ENCODE data around the gene BIRC7.

BIRC7 gene

DNA sequence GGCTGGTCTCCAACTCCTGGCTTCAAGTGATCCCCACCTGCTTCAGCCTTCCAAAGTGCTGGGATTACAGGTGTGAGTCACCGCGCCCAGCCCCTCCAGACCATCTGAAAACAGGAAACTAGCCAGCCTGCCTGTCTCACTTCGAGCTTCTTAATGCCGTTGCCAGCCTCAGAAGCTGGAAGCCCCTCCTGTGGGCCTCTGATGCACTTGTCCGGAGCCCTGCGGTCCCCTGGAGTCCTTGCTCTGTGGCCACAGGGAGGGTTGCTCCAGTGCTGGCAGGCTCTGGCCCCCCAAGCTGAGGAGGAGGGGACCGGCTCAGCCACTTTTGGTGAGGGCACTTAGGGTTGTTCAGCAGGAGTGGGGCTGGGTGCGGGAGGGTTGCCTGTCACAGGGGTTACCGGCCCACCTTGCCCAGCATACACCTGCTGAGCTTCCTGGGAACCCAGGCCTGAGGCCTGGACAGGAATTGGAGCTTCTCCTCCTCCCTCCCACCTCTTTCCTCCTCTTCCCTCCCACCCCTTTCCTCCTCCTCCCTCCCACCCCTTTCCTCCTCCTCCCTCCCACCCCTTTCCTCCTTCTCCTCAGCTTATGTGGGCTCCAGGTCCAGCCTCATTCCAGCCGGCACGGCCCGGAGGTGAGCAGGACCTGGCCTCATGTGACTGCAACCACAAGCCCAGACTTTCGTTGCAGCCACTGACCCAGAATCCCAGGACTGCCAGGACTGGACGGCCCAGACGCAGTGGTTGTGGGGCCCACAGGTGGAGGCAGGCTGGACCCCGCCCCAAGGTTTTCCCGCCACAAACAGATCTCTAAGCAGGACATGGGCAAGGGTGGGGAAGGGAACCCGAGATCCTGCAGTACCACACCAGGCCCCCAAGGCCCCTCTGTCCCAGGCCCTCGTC, 9.4 kb upstream of the BIRC7 start:
- no peak for DNase-seq

DNA sequence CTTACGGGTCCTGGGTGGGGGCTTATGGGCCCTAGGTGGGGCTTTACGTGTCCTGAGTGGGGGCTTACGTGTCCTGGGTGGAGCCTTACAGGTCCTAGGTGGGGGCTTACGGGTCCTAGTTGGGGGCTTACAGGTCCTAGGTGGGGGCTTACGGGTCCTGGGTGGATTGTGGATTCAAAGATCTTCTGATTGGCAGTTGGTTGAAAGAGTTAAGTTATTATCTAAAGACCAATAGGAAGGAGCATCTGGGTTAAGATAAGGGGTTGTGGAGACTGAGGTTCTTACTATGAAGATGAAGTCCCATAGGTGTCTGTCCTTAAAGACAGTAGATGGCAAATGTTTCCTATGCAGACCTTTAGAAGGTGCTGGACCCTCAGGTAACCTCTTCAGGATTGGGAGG, 8.4 kb upstream of the BIRC7 start:
- no peak for DNase-seq

DNA sequence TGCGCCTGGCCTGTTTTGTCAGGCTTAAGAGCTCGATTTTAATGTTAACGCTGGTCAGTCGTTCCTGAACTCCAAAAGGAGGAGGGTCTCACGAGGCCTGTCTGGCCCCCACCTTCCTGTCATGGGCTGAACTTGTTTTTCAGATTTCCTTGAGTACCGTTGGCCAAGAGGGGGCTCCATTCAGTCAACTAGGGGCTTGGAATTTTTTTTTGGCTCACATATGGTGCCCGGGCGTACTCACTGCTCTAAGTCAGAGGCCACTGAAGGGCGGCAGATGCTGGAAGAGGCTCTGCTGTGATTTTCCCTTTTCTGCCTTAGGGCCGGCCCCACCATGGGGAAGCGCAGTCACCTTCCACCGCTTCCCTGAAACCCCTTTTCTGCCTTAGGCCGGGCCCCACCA, 6.9 kb upstream of the BIRC7 start:
- no peak for DNase-seq

DNA sequence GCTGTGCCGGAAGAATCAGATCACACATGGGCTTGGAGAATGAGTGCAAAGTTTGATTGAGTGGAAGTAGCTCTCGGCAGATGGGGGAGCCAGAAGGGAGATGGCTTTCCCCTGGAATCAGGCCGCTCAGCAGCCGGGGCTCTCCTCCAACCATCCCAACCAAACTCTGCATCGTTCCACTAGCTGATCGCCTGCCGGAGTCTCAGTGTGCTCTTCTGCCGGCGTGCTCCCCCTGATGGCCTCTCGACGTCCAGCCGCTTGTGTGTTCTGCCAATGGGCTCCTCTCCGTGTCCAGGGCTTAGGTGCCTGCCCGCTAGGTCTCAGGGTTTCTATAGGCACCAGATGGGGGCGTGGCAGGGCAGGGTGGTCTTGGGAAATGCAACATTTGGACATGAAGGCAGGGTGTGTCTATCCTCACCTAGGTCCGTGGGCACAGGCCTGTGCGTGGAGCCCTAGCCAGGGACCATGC, 4.9 kb upstream of the BIRC7 start:
- DNase-seq: no peak

DNA sequence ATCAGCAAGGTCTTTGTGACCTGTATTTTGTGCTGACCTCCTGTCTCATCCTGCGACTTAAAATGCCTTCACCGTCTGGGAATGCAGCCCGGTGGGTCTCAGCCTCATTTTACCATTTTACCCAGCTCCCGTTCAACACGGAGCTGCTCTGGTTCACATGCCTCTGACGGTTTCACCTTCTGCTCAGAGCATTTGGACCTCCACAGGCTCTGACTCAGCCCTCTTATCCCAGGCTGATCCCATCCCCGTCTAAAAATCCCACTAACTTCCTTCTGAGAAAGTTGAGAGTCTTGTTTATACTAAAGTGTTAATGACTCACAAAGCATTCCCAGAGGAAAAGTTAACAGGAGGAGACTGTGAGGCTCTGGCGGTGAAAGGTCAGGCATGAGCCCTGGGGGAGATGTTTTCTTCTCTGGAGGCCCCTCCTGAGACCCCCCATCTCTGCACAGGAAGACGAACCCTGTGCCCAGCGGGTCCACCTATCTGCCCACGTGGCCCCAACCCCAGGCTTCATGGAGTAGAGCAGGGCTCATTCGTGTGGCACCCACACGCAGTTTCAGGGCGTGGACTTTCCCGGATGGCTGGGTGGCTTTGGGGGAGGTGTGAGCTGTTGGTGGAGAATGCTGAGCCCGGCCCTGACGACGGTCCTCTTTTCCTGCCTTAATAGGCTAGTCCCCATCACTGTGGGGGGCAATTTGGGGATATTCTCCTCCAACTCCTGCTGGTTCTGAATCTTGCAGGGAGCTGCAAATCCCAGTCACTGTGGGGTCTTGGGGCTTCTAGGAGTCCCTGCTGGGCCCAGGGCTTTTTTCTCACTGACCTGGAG, 3.3 kb upstream of the BIRC7 start:
- no peak for DNase-seq

DNA sequence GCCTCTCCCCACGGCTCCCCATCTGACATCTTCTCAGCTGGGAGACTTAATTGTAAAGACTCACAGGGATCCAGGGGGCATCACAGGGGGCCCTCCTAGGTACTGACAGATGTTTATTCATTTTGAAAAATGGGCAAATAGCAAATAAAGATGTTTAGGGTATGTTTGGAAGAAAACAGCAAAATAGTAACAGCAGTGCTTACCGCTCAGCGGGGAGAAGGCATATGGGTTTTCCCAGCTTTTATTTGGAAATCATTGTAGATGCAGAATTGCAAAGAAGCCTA, 2.7 kb upstream of the BIRC7 start:
- DNase-seq: no peak

DNA sequence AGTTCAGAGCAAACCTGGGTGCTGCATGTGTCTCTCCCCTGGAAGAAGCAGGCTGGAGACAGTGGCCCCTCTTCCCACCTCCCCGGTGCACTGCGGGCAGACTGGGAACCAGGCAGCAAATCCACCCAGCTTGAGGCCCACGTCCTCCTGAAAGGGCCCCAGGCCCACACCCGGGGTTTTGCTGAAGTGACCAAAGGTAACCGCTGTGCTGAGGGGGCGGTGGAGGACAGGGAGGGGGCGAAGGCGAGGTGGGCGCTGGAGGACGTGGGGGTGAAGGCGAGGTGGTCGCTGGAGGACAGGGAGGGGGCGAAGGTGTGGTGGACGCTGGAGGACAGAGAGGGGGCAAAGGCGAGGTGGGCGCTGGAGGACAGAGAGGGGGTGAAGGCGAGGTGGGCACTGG, 1.8 kb upstream of the BIRC7 start:
- DNase-seq: no peak

DNA sequence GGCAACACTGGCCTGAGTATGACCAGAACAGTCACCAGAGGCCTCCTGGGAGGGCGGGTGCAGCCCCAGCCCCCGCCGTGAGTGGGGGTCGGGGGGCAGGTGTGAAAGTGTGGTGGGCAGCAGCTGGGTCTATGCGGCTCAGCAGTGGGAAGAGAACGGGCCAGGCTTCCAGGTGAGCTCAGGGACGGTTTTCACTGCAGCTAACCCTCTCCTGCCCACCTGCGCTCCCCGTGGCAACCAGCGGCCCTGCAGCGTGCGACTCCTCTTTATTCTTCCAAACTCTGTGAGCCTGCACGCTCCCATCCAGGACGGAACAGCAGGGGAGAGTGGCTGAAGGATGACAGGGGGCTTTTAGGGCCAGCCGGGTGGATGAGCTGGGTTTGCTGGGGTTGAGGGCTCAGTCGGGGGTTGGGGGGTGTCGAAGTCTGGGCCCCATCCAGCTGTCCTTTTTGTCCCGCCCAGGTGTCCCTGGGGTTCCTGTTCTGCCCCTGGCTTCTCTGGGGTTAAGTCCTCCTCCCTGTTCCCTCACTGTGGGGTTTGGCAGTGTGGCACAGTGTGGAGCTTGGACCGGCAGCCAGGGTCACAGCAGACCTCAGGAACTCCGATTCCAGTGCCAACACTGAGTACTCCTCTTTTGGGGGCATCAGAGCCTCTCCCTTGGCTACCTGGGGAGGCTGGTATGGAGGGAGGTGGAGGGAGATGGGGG, 859 bp upstream of the BIRC7 start:
- peak in 1 of 5 experiments; percentile 12 for DNase-seq

DNA sequence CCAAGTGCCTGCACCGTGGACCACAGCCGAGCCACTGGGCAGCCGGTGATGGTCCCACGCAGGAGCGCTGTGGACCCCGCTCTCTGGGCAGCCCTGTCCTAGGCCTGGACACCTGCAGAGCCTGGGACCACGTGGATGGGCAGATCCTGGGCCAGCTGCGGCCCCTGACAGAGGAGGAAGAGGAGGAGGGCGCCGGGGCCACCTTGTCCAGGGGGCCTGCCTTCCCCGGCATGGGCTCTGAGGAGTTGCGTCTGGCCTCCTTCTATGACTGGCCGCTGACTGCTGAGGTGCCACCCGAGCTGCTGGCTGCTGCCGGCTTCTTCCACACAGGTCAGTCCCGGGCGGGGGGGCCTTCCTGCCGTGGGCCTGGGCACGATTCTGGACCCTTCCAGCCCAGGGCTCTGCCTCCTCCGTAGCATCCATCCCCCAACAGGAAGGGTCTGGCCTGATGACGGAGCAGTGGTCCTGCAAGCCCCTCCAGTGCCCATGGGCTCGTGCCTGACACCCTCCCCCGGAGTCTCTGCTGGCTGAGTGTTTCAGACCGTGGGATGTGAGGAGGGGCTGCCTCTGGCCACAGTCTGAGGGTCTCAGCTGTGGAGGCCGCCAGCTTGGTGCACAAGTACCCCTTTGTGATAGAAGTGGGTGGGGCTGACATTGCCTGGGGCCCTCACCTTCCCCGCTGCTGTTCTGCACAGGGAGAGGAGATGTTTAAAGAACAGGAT, 572 bp downstream of the BIRC7 start:
- no peak for DNase-seq

DNA sequence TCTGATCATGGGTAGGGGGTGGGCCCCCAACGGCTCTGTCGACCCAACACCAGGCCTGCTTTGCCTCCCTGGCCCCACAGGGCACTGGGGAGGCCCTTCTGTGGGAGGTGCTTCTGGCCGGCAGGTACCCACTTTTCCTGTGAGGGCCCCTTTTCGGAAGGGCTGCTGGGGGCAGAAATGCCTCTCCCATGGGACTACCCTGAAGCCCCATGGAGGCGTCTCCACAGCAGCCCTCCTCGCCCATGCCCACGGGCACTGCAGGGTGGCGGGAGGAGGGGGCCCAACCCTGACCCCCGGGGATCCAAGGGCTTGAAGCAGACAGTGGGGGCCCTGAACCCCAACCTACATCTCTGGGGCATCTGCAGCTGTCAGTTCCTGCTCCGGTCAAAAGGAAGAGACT, 2.3 kb downstream of the BIRC7 start:
- no peak for DNase-seq

DNA sequence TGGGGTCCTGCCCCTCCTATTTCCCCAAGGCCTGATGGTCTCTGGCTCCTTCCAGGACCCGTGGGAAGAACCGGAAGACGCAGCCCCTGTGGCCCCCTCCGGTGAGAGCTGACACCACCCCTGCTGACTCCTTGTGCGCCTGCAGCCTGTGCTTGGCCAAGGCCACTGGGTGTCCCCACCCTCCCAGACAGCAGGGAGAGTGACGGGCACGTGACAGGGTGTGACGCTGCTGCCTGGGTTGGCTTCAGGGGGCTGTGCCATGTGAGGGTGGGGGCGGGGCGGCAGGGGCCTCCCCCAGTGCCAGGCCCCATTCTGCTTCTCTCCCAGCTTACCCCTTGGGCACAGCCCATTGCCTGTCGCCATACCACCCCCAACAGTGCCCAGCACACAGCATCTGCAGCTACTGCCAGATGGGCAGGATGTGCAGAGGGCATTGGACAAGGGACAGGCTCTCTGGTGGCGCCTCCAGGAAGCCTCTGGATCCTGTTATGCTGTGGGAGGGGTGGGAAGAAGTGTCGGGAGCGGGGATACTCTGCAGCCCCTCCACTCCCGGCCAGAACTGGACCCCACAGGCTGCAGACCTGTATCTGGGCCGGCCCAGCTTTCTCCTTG, 2.9 kb downstream of the BIRC7 start:
- DNase-seq: peak in 1 of 5 experiments; percentile 8

DNA sequence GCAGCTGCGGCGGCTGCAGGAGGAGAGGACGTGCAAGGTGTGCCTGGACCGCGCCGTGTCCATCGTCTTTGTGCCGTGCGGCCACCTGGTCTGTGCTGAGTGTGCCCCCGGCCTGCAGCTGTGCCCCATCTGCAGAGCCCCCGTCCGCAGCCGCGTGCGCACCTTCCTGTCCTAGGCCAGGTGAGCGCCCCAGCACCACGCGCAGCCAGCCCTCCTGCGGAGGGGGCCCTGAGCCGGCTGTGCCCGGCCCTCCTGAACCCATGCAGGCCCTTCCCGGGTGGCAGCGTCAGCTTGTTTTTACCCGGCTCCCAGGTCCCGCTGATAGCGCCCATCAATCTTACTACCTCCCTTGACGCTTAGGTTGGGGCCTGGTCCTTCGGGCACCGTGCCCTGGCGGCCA, 3.7 kb downstream of the BIRC7 start:
- DNase-seq: no peak

DNA sequence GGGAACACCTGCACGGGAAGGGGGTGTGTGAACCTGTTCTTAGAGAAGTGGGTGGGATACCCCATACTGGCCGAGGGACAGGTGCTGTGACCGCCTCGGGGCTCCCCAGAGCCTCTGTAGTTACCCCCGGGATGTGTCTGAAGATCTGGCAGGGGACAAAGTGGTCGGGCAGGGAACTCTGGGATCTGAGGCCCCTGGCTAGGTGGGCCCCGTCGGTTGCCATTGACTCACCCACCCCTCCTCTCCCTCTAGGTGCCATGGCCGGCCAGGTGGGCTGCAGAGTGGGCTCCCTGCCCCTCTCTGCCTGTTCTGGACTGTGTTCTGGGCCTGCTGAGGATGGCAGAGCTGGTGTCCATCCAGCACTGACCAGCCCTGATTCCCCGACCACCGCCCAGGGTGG, 4.3 kb downstream of the BIRC7 start:
- no peak for DNase-seq

DNA sequence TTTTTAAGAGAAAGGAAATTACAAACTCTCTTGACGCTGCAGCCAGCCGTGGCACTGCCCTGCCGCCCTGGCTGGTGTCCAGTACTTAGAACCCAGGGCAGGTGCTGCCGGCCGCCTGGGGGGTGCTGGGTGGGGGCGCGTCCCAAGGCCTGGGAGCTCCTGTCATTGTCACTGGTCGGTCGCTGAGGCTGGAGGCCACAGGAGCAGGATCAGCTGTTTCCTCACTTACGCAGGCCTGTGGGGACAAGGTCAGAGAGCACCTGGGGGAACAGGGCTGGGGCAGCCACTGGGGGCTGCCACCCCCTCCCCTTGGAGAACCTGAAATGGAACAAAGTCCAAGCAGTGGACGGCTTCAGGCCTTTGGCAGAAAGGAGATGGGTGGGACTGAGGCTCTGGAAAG, 5.6 kb downstream of the BIRC7 start:
- DNase-seq: no peak

DNA sequence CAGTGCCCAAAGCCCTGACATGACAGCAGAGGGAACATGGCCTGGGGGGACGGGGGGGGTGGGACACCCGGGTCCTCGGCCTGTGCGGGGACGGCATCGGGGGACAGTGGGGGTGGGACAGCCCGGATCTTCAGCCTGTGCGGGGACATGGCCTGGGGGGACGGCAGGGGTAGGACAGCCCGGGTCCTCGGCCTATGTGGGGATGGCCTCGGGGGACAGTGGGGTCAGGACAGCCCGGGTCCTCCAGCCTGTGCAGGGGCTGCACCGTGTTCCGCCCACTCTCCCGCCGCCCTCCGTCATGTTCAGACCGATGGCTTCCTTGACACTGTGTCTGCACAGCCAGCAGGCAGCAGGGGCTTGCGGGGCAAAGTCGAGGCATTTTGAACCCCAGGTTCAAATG, 7.0 kb downstream of the BIRC7 start:
- DNase-seq: no peak

DNA sequence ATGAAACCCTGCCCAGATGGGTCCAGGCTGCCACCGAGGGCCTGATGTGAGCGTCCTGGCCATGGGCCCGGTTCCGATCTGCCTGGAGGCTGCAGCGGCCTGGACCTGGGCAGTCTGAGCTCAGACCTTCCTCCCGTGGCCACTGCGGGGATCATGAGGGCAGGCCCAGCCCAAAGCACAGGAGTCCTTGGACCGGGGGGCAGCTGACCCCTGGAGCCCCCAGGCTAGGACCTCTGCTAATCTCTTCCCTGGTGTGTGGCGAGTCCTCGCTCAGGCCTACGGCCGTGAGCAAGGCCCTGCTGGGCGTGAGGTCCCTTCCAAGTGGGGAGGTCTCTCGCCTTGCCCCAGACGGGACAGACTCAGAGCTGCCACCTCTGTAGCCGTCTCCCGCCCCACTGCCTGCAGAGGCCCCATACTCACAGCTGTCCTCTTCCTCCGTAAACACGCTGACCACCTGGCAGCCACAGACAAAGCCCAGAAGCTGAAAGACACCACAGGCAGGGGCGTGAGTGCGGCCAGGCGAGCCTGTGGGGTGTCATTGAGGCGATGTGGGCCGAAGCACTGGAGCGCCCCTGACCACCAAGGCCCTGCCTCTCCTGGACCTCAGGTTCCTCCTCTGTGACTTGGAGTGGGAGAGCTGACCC, 8.0 kb downstream of the BIRC7 start:
- DNase-seq: no peak

DNA sequence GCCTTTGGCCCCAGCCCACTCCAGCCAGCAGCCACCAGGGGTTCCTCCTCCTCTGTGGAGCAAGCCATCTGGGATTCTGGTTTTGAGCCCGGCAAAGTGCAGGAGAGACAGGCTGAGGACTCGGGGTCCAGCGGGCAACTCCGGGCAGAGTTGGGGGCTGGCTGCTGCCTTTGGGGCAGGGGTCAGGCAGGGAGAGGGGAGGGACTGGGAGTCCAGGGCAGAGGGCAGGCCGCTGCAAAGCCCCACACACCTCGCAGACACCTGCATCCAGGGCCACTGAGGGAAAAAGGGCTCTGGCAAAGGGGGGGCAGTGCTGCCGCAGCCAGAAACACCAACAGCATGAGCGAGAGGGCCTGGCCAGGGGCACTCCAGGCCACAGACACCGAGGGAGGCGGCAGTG, 8.8 kb downstream of the BIRC7 start:
- no peak for DNase-seq

DNA sequence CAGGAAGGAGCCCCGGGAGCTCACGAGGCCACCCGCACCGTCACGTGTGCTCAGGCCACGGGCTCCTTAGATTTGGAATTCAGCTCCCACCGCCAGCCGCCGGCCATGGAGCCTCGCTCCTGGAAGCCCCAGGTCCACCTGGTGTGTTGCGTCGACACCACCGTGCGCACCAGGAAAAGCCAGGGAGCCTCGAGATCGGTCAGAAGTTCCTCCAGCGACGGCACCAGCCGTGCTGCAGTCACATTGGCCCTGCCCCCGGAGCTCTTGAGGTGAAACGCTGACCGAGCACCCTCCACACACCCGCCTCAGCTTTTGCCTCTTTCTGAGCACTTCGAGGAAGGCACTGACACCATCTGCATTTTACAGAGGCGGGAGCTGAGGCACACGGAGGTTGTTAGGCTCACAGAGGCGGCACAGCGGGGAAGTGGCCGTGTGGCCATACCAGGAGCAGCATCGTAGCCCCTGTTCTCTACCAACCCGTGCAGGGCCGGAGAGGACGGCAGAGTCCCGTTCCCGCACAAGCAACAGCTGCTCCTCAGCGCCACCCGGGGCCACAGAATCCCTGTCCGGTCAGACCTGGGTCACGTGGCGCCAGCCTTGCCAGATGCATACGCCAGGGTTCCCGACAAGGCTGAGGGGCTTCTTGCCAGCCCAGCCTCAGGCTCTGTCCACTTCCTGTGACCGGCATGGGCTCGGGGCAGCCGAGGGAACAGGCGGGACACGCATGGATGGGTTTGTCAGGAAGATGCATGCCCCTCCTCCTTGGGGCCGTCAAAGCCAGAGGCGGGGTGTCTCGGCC, 11.0 kb downstream of the BIRC7 start:
- DNase-seq: no peak

DNA sequence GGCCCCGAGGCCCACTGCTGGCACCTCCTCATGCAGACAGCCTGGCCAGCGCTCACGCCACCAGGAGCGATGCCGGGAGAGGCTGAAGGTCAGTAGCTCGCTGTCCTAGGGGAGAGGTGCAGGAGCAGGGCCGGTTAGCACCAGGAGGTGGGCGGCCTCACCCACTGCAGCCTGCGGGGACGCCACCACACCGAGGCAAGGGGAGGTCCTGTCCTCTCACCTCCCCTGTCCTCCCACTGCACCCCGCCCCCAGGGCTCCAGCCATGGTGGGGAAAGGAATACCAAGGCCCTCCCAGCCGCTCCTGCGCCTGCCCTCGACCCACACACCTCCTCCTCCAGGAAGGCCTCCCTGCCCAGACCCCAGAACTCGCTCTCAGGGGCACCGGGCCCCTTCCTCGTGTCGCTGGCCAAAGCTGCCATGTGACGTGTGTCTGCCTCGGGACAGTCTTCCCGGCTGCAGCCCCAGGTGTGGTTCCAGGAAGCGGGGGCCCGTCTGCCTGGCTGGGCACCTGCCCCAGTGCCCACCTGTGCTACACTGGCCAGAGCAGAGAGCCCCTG, 12.0 kb downstream of the BIRC7 start:
- DNase-seq: no peak

DNA sequence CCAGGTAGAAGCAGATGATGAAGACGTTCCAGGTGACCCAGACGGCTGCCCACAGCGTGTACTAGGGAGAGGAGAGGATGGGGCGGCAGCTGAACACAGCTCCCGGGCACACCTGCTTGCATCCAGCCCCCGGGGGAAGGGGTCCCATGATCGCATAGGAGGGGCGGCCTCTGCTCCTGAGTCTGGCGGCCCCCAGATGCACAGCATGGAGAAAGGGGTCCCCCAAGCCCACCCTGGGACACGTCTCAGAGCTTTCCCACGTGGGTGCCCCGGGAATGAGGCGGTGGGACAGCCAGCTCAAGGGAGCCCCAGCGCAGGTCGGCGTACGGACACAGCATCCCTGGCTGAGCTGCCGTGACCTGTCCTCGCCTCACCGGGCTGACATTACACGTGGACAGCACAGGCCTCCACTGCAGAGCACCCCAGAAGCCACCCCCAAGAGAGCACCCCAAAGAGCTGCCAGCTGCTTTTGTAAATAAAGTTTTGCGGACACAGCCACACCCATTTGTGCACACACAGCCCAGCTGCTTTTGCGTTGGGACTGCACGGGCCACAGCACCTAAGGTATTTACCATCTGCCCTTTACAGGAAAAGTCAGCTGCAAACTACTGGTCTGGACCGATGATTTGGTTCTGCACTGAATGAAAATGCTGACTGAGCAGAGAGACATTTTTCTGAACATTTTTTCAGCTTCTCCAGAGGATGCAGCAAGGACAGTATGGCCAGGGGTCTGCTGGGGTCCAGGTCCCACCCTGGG, 13.3 kb downstream of the BIRC7 start:
- DNase-seq: no peak

Data from T-helper 2 cell (primary cell).